Measurements from ENCODE around the gene PI4KB.

PI4KB gene

GRCh38 chr1:151327903-151328674 is 873 bp upstream of the PI4KB start:
- peaks cover 35% of the 10 kb centered on the region for H3K79me2 ChIP-seq (ENCODE audit: control insufficient read depth, low read length)
- no peaks in the 10 kb centered on the region for H3K9me2 ChIP-seq (replicated peaks; ENCODE audit: control insufficient read depth, low read length)
- H3K4me1 ChIP-seq (ENCODE audit: control insufficient read depth, low read length) = peaks cover 28% of the 10 kb centered on the region
- no peaks in the 10 kb centered on the region for H3K27me3 ChIP-seq (ENCODE audit: control insufficient read depth, low read length)
- peak overlapping the region; percentile 71; the same call in 1 of the 2 replicates for H3K27ac ChIP-seq (ENCODE audit: low read depth, low read length)
- peak overlapping the region; percentile 93 for H3K4me3 ChIP-seq (ENCODE audit: low read length)
- peak overlapping the region; percentile 99 for H3K4me2 ChIP-seq (ENCODE audit: low read length)
- H3K36me3 ChIP-seq (ENCODE audit: control insufficient read depth, low read length) = peaks cover 25% of the 10 kb centered on the region
- TF ChIP-seq EZH2phosphoT487 (IDR thresholded peaks at IDR 0.05; ENCODE audit: borderline replicate concordance, low read length) (no peak), CTCF (IDR thresholded peaks at IDR 0.05; ENCODE audit: low read depth, low read length, poor library complexity, severe bottlenecking) (no peak)
- H3K9me3 ChIP-seq (ENCODE audit: control insufficient read depth, insufficient read depth, low read length) = no peaks in the 10 kb centered on the region
- H4K20me1 ChIP-seq (ENCODE audit: control insufficient read depth, insufficient read depth, low read depth, low read length) = no peaks in the 10 kb centered on the region
- H3F3A ChIP-seq (ENCODE audit: control insufficient read depth, insufficient read depth) = no peaks in the 10 kb centered on the region

GRCh38 chr1:151326619-151327222 is 495 bp downstream of the PI4KB start:
- Histone ChIP-seq H3K27ac (ENCODE audit: low read depth, low read length) (peak overlapping the region; percentile 71; the same call in 1 of the 2 replicates), H3F3A (ENCODE audit: control insufficient read depth, insufficient read depth) (no peaks in the 10 kb centered on the region)
- TF ChIP-seq EZH2phosphoT487 (IDR thresholded peaks at IDR 0.05; ENCODE audit: borderline replicate concordance, low read length) (no peak), CTCF (IDR thresholded peaks at IDR 0.05; ENCODE audit: low read depth, low read length, poor library complexity, severe bottlenecking) (no peak)

GRCh38 chr1:151325646-151326429 is 1.4 kb downstream of the PI4KB start:
- H3K9me2 ChIP-seq (replicated peaks; ENCODE audit: control insufficient read depth, low read length) = no peaks in the 10 kb centered on the region
- H3K4me1 ChIP-seq (ENCODE audit: control insufficient read depth, low read length) = peaks cover 28% of the 10 kb centered on the region
- H4K20me1 ChIP-seq (ENCODE audit: control insufficient read depth, insufficient read depth, low read depth, low read length) = no peaks in the 10 kb centered on the region
- no peaks in the 10 kb centered on the region for H3K27me3 ChIP-seq (ENCODE audit: control insufficient read depth, low read length)
- no peak for TF ChIP-seq CTCF (IDR thresholded peaks at IDR 0.05; ENCODE audit: low read depth, low read length, poor library complexity, severe bottlenecking)
- no peak for TF ChIP-seq EZH2phosphoT487 (IDR thresholded peaks at IDR 0.05; ENCODE audit: borderline replicate concordance, low read length)
- no peak overlapping the region for H3K27ac ChIP-seq (ENCODE audit: low read depth, low read length)
- H3K4me3 ChIP-seq (ENCODE audit: low read length) = peak overlapping the region; percentile 93
- H3K36me3 ChIP-seq (ENCODE audit: control insufficient read depth, low read length) = peaks cover 34% of the 10 kb centered on the region
- peaks cover 38% of the 10 kb centered on the region for H3K79me2 ChIP-seq (ENCODE audit: control insufficient read depth, low read length)
- no peaks in the 10 kb centered on the region for H3F3A ChIP-seq (ENCODE audit: control insufficient read depth, insufficient read depth)
- H3K9me3 ChIP-seq (ENCODE audit: control insufficient read depth, insufficient read depth, low read length) = no peaks in the 10 kb centered on the region
- peak overlapping the region; percentile 99 for H3K4me2 ChIP-seq (ENCODE audit: low read length)

More at GRCh38 chr1:151326619-151327222, 495 bp downstream of the PI4KB start:
- Histone ChIP-seq H3K4me2 (ENCODE audit: low read length) (peak overlapping the region; percentile 99), H3K4me3 (ENCODE audit: low read length) (peak overlapping the region; percentile 93), H3K36me3 (ENCODE audit: control insufficient read depth, low read length) (peaks cover 32% of the 10 kb centered on the region), H4K20me1 (ENCODE audit: control insufficient read depth, insufficient read depth, low read depth, low read length) (no peaks in the 10 kb centered on the region), H3K4me1 (ENCODE audit: control insufficient read depth, low read length) (peaks cover 28% of the 10 kb centered on the region), H3K79me2 (ENCODE audit: control insufficient read depth, low read length) (peaks cover 38% of the 10 kb centered on the region), H3K9me2 (replicated peaks; ENCODE audit: control insufficient read depth, low read length) (no peaks in the 10 kb centered on the region), H3K27me3 (ENCODE audit: control insufficient read depth, low read length) (no peaks in the 10 kb centered on the region), H3K9me3 (ENCODE audit: control insufficient read depth, insufficient read depth, low read length) (no peaks in the 10 kb centered on the region)
